Endodermal cell (in vitro differentiated cells): ENCODE measurements around the gene XYLT1. TPM values are rescaled to one million over a fixed set of nuclear protein-coding genes. Genes with fewer than 3 reads are reported as not detected.

Experiments used
- DNase-seq: peaks from one replicate; pipeline ENCODE4 v3.0.0-alpha.2; 2017
- H3K27ac ChIP-seq: 2 replicates; pipeline ENCODE4 v1.5.1; 2013; ENCODE audit warnings: mild to moderate bottlenecking, low read depth, low read length, moderate library complexity
- H3K27me3 ChIP-seq: 2 replicates; pipeline ENCODE4 v1.6.1; 2013; ENCODE audit warnings: mild to moderate bottlenecking, low read length, moderate library complexity; ENCODE audit not compliant: insufficient read depth, control insufficient read depth, poor library complexity, severe bottlenecking
- H3K36me3 ChIP-seq: 2 replicates; pipeline ENCODE4 v1.7.0; 2013; ENCODE audit warnings: mild to moderate bottlenecking, low read length, moderate library complexity; ENCODE audit not compliant: control insufficient read depth, insufficient read depth
- H3K4me1 ChIP-seq: one replicate; pipeline ENCODE4 v1.7.0; 2013; ENCODE audit warnings: low read length; ENCODE audit not compliant: control insufficient read depth, insufficient read depth
- H3K4me3 ChIP-seq: 2 replicates; pipeline ENCODE4 v1.5.1; 2013; ENCODE audit warnings: mild to moderate bottlenecking, low read length, moderate library complexity
- H3K9ac ChIP-seq: 2 replicates; pipeline ENCODE4 v1.6.1; 2013; ENCODE audit warnings: mild to moderate bottlenecking, low read length, moderate library complexity; ENCODE audit not compliant: poor library complexity, severe bottlenecking; ENCODE audit errors: extremely low read depth
- H3K9me3 ChIP-seq: 2 replicates; pipeline ENCODE4 v1.6.1; 2013; ENCODE audit warnings: mild to moderate bottlenecking, low read length, moderate library complexity; ENCODE audit not compliant: control insufficient read depth
- H3K27ac Mint-ChIP-seq: 2 replicates; pipeline ENCODE4 v1.8.0; 2020; ENCODE audit warnings: mixed read lengths
- H3K27me3 Mint-ChIP-seq: 2 replicates; pipeline ENCODE4 v1.8.0; 2021; ENCODE audit warnings: mild to moderate bottlenecking, mixed read lengths; ENCODE audit not compliant: insufficient read depth
- H3K36me3 Mint-ChIP-seq: 2 replicates; pipeline ENCODE4 v1.8.0; 2020; ENCODE audit warnings: low read depth, mixed read lengths
- H3K4me1 Mint-ChIP-seq: 2 replicates; pipeline ENCODE4 v1.8.0; 2020; ENCODE audit warnings: mixed read lengths
- H3K4me3 Mint-ChIP-seq: 2 replicates; pipeline ENCODE4 v1.8.0; 2020; ENCODE audit warnings: mild to moderate bottlenecking, moderate library complexity, mixed read lengths
- H3K9me3 Mint-ChIP-seq: 2 replicates; pipeline ENCODE4 v1.8.0; 2020; ENCODE audit warnings: mild to moderate bottlenecking, mixed read lengths
- WGBS, 2 experiments: methylation state at CpG; one replicate each; pipeline versions ENCODE4 v1.1.5 to v1.1.7; 2013; ENCODE audit warnings: missing lambda C conversion rate in 2 of 2, mixed read lengths in 1 of 2; ENCODE audit not compliant: insufficient coverage in 1 of 2, insufficient read length in 1 of 2; 5-methylcytosine and 5-hydroxymethylcytosine counted together
- total RNA-seq, 2 donors: library from RNA; stranded (reverse); fragmentation: NEBNext Ultra II Directional in 1 of 2; extraction: Animal tissue kit (Norgen Biotek cat#: 25700) in 1 of 2; gene quantifications; 2 replicates in 1 of 2; 3 replicates in 1 of 2; pipeline ENCODE4 v1.2.1, GENCODE V29; 2021
- TF ChIP-seq, protein P1 (sequence below): fragments of 200-600 bp; sonication (generic); conservative IDR thresholded peaks from 2 replicates; pipeline ENCODE4 v1.5.0; 2021; ENCODE audit warnings: antibody characterized with exemption, mild to moderate bottlenecking

The XYLT1 gene
- total RNA-seq, 2 donors from 2014 or later = 26.8 to 28.5 TPM

GRCh38 chr16:17325476-17326143 lies 145.2 kb downstream of the XYLT1 start:
- Histone ChIP-seq H3K9ac (no peak overlapping the region), H3K27me3 (no peaks in the 10 kb centered on the region), H3K36me3 (no peaks in the 10 kb centered on the region), H3K4me3 (no peak overlapping the region), H3K9me3 (peaks cover 4% of the 10 kb centered on the region), H3K27ac (no peak overlapping the region), H3K4me1 (peaks cover 7% of the 10 kb centered on the region)
- Mint-ChIP-seq H3K4me3 (no peak overlapping the region), H3K9me3 (peaks cover 6% of the 10 kb centered on the region), H3K4me1 (peaks cover 30% of the 10 kb centered on the region), H3K27ac (no peak overlapping the region), H3K36me3 (no peaks in the 10 kb centered on the region), H3K27me3 (no peaks in the 10 kb centered on the region)
- 97 to 98% methylated on average over 6 to 8 of the region's 8 CpGs for WGBS, 2 experiments
- TF ChIP-seq, protein P1, sequence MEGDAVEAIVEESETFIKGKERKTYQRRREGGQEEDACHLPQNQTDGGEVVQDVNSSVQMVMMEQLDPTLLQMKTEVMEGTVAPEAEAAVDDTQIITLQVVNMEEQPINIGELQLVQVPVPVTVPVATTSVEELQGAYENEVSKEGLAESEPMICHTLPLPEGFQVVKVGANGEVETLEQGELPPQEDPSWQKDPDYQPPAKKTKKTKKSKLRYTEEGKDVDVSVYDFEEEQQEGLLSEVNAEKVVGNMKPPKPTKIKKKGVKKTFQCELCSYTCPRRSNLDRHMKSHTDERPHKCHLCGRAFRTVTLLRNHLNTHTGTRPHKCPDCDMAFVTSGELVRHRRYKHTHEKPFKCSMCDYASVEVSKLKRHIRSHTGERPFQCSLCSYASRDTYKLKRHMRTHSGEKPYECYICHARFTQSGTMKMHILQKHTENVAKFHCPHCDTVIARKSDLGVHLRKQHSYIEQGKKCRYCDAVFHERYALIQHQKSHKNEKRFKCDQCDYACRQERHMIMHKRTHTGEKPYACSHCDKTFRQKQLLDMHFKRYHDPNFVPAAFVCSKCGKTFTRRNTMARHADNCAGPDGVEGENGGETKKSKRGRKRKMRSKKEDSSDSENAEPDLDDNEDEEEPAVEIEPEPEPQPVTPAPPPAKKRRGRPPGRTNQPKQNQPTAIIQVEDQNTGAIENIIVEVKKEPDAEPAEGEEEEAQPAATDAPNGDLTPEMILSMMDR = no peak
- DNase-seq = no peak

- Mint-ChIP-seq H3K27me3 (no peaks in the 10 kb centered on the region), H3K9me3 (peaks cover 6% of the 10 kb centered on the region), H3K36me3 (no peaks in the 10 kb centered on the region), H3K4me3 (no peak overlapping the region), H3K4me1 (peaks cover 32% of the 10 kb centered on the region), H3K27ac (no peak overlapping the region)
- Histone ChIP-seq H3K36me3 (no peaks in the 10 kb centered on the region), H3K9me3 (peaks cover 4% of the 10 kb centered on the region), H3K27ac (no peak overlapping the region), H3K27me3 (no peaks in the 10 kb centered on the region), H3K4me3 (no peak overlapping the region), H3K4me1 (peaks cover 7% of the 10 kb centered on the region), H3K9ac (no peak overlapping the region)
- no peak for DNase-seq
- TF ChIP-seq, protein P1 = no peak
- WGBS, 2 experiments = 78 to 89% methylated on average over 9 to 10 of the region's 10 CpGs
These were observed 146.3 kb downstream of the XYLT1 start for GRCh38 chr16:17324451-17324850.

GRCh38 chr16:17323171-17323570 lies 147.6 kb downstream of the XYLT1 start:
- DNase-seq = no peak
- H3K4me1 Mint-ChIP-seq = peaks cover 34% of the 10 kb centered on the region
- no peaks in the 10 kb centered on the region for H3K27me3 Mint-ChIP-seq
- no peaks in the 10 kb centered on the region for H3K36me3 Mint-ChIP-seq
- H3K27ac Mint-ChIP-seq = peak overlapping the region; percentile 58
- Histone ChIP-seq H3K27me3 (no peaks in the 10 kb centered on the region), H3K4me3 (no peak overlapping the region), H3K4me1 (peaks cover 11% of the 10 kb centered on the region), H3K27ac (no peak overlapping the region), H3K9ac (no peak overlapping the region), H3K36me3 (no peaks in the 10 kb centered on the region), H3K9me3 (peaks cover 4% of the 10 kb centered on the region)
- TF ChIP-seq, protein P1 = no peak
- H3K9me3 Mint-ChIP-seq = peaks cover 6% of the 10 kb centered on the region
- 54 to 83% methylated on average over 6 to 10 of the region's 10 CpGs for WGBS, 2 experiments
- no peak overlapping the region for H3K4me3 Mint-ChIP-seq
